ENCODE results near the gene KSR2.

- no peak for TF ChIP-seq CTCF (IDR thresholded peaks at IDR 0.05)
- no peak for TF ChIP-seq POLR2A (IDR thresholded peaks at IDR 0.05)
- no peak for TF ChIP-seq POLR2AphosphoS5 (IDR thresholded peaks at IDR 0.05)
Observed at GRCh38 chr12:117576053-117576452, 392.7 kb downstream of the KSR2 start.
